Tibial nerve (tissue), 4 donors: Measurements from ENCODE around the gene BCDIN3D. TPM values are rescaled to one million over a fixed set of nuclear protein-coding genes. Genes with fewer than 3 reads are reported as not detected.

ENCODE experiments used
- DNase-seq, 2 donors: peaks; one replicate each; pipeline ENCODE4 v3.0.0-alpha.2; 2019; ENCODE audit warnings: low spot score in 2 of 2
- H3K27ac ChIP-seq, 4 donors: fragments of 200-600 bp; sonication (generic) in 3 of 4; one replicate each; pipeline ENCODE4 v1.5.1; 2017 to 2019; ENCODE audit warnings: mild to moderate bottlenecking in 1 of 4
- H3K27me3 ChIP-seq, 2 donors: fragments of 200-600 bp; sonication (generic) in 1 of 2; one replicate each; pipeline versions ENCODE4 v1.5.1 to v1.6.0; 2017 to 2019
- H3K36me3 ChIP-seq, 3 donors: fragments of 200-600 bp; sonication (generic); one replicate each; pipeline ENCODE4 v1.5.1; 2018 to 2019
- H3K4me1 ChIP-seq, 4 donors: fragments of 200-600 bp; sonication (generic) in 3 of 4; one replicate each; pipeline ENCODE4 v1.5.1; 2017 to 2019
- H3K4me3 ChIP-seq, 4 donors: fragments of 200-600 bp; sonication (generic) in 3 of 4; one replicate each; pipeline ENCODE4 v1.5.1; 2017 to 2019; ENCODE audit warnings: mild to moderate bottlenecking in 1 of 4, moderate library complexity in 1 of 4
- H3K9me3 ChIP-seq, 4 donors: fragments of 200-600 bp; sonication (generic) in 3 of 4; one replicate each; pipeline ENCODE4 v1.5.1; 2017 to 2019
- EP300 ChIP-seq, 2 donors: sonication (generic); formaldehyde crosslinking; IDR thresholded peaks; one replicate each; pipeline ENCODE4 v1.6.1; 2017; ENCODE audit warnings: antibody characterized with exemption in 2 of 2, mild to moderate bottlenecking in 1 of 2
- POLR2A ChIP-seq, 2 donors: fragments of 450-650 bp; IDR thresholded peaks; one replicate each; pipeline ENCODE4 v1.6.1; 2017; ENCODE audit warnings: antibody characterized with exemption in 2 of 2, mild to moderate bottlenecking in 2 of 2, moderate library complexity in 2 of 2
- WGBS, 2 donors: methylation state at CpG; one replicate each; pipeline ENCODE4 v1.1.5; 2018; 5-methylcytosine and 5-hydroxymethylcytosine counted together
- total RNA-seq, 4 donors: library from RNA; depleted of rRNA; stranded (reverse); fragments of >200 nt; gene quantifications; one replicate each; pipeline ENCODE4 v1.1.0, GENCODE V29; 2016
- TF ChIP-seq, protein P1 (sequence below), 5 experiments: fragments of 200-600 bp in 3 of 5; fragments of 450-650 bp in 2 of 5; sonication (generic) in 3 of 5; IDR thresholded peaks; one replicate each; pipeline ENCODE4 v1.5.1; 2016 to 2019; ENCODE audit warnings: antibody characterized with exemption in 5 of 5, mild to moderate bottlenecking in 3 of 5, moderate library complexity in 2 of 5

The BCDIN3D gene, protein sequence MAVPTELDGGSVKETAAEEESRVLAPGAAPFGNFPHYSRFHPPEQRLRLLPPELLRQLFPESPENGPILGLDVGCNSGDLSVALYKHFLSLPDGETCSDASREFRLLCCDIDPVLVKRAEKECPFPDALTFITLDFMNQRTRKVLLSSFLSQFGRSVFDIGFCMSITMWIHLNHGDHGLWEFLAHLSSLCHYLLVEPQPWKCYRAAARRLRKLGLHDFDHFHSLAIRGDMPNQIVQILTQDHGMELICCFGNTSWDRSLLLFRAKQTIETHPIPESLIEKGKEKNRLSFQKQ
- 1 to 10 TPM; 1.2 to 4.2 (median 2.5) TPM for total RNA-seq

DNA sequence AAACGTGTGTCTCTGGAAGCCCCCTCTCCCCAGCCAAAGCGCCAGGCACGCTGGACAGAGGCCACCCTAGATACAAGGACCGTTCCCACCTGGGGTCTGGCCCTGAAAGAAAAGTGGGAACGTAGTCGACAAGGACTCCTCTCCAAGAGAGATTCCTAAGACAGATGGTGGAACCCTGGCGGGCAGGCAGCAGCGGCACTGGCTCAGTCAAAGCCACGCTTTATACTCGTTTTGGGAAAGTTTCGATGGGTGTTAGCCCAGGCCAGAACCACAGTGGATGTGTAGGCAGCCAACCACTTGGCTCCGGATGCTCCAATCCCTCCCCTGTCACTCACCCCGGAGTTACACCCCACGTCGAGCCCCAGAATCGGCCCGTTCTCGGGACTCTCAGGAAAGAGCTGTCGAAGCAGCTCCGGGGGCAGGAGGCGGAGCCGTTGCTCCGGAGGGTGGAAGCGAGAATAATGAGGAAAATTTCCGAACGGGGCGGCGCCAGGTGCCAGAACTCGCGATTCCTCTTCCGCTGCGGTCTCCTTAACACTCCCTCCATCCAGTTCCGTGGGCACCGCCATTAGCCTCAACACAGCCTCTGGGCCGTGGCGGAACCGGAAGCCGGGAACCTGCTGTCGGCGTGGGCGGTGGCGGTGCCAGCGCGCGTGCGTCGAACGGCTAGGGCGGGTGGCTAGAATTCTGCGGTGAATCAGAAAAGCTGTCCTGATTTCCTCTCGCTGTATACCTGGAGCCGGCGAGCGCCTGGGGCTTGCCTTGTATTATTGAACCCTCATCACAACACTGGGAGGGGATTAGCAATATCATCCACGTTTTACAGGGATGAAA, at the start of gene BCDIN3D:
Gene BCDIN3D (minus strand): TSS at position 588 of the 834 bp plus-strand sequence. CDS start 19 bp downstream, at position 569.
- TF ChIP-seq POLR2A (IDR thresholded peaks at IDR 0.05), result peak; percentile 34 to 83
- TF ChIP-seq, protein P1, sequence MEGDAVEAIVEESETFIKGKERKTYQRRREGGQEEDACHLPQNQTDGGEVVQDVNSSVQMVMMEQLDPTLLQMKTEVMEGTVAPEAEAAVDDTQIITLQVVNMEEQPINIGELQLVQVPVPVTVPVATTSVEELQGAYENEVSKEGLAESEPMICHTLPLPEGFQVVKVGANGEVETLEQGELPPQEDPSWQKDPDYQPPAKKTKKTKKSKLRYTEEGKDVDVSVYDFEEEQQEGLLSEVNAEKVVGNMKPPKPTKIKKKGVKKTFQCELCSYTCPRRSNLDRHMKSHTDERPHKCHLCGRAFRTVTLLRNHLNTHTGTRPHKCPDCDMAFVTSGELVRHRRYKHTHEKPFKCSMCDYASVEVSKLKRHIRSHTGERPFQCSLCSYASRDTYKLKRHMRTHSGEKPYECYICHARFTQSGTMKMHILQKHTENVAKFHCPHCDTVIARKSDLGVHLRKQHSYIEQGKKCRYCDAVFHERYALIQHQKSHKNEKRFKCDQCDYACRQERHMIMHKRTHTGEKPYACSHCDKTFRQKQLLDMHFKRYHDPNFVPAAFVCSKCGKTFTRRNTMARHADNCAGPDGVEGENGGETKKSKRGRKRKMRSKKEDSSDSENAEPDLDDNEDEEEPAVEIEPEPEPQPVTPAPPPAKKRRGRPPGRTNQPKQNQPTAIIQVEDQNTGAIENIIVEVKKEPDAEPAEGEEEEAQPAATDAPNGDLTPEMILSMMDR (IDR thresholded peaks at IDR 0.05), result peak in 2 of 5 experiments; percentile 13 to 24
- TF ChIP-seq EP300 (IDR thresholded peaks at IDR 0.05), result peak; percentile 58 to 96
- Histone ChIP-seq H3K36me3 (peaks cover 0 to 5% (median 0%) of the 10 kb centered on the region in 3 donors), H3K27ac (peak within 1 kb of the TSS; percentile 79 to 93 (median 90)), H3K27me3 (no peaks in the 10 kb centered on the region), H3K4me1 (peaks cover 0 to 21% (median 7%) of the 10 kb centered on the region in 4 donors), H3K4me3 (peak within 1 kb of the TSS; percentile 47 to 72 (median 64)), H3K9me3 (no peaks in the 10 kb centered on the region)
- 0% methylated on average over 37 to 45 of the region's 55 CpGs for WGBS, 2 donors
- peak; percentile 87 to 89 for DNase-seq

GRCh38 chr12:49892084-49892731, 49.3 kb upstream of the BCDIN3D start:
- WGBS, 2 donors, result 68 to 70% methylated on average over 10 of the region's 10 CpGs
- Histone ChIP-seq H3K36me3 (no peaks in the 10 kb centered on the region), H3K9me3 (no peaks in the 10 kb centered on the region), H3K27ac (no peak overlapping the region), H3K4me3 (no peak overlapping the region), H3K4me1 (peaks cover 0 to 4% (median 0%) of the 10 kb centered on the region in 4 donors), H3K27me3 (no peaks in the 10 kb centered on the region)
- no peak for DNase-seq
- TF ChIP-seq EP300 (IDR thresholded peaks at IDR 0.05) (no peak), POLR2A (IDR thresholded peaks at IDR 0.05) (no peak)
- TF ChIP-seq, protein P1 (IDR thresholded peaks at IDR 0.05), result no peak

DNA sequence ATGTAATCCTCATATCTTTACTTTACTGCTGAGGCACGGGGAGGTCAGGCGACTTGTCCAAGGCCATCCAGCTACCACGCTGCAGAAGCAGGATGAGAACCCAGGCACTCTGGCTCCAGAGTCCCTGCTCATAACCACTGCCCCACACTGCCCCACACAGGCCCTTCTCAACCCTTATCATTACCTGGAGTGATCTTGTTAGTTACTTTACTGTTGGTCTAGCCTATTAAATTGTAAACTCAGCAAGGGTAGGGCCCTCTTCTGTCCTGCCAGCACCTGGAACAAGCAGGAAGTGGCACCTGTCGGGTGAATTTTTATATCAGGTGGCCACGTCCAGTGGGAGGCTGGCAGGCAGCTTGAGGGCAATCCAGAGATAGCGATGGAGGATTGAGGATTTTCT, 48.6 kb upstream of the BCDIN3D start:
- no peaks in the 10 kb centered on the region for H3K9me3 ChIP-seq
- H3K4me1 ChIP-seq, result peaks cover 0 to 4% (median 0%) of the 10 kb centered on the region in 4 donors
- DNase-seq, result no peak
- TF ChIP-seq POLR2A (IDR thresholded peaks at IDR 0.05) (no peak), EP300 (IDR thresholded peaks at IDR 0.05) (no peak)
- TF ChIP-seq, protein P1 (IDR thresholded peaks at IDR 0.05), result no peak
- no peaks in the 10 kb centered on the region for H3K27me3 ChIP-seq
- H3K4me3 ChIP-seq, result no peak overlapping the region
- H3K36me3 ChIP-seq, result no peaks in the 10 kb centered on the region
- 76 to 91% methylated on average over 6 of the region's 6 CpGs for WGBS, 2 donors
- H3K27ac ChIP-seq, result no peak overlapping the region

- no peak for DNase-seq
- peaks cover 0 to 4% (median 0%) of the 10 kb centered on the region in 4 donors for H3K4me1 ChIP-seq
These were observed 48.1 kb upstream of the BCDIN3D start for GRCh38 chr12:49891012-49891411.

More at GRCh38 chr12:49891012-49891411, 48.1 kb upstream of the BCDIN3D start:
- no peak for TF ChIP-seq EP300 (IDR thresholded peaks at IDR 0.05)
- TF ChIP-seq POLR2A (IDR thresholded peaks at IDR 0.05), result no peak
- TF ChIP-seq, protein P1 (IDR thresholded peaks at IDR 0.05), result no peak
- no peak overlapping the region for H3K4me3 ChIP-seq
- H3K9me3 ChIP-seq, result no peaks in the 10 kb centered on the region
- no peaks in the 10 kb centered on the region for H3K36me3 ChIP-seq
- H3K27me3 ChIP-seq, result no peaks in the 10 kb centered on the region
- WGBS, 2 donors, result 61 to 83% methylated on average over 2 of the region's 2 CpGs
- no peak overlapping the region for H3K27ac ChIP-seq
